Liver (tissue), 9 donors: ENCODE results near the gene SPEN. TPM values are rescaled to one million over a fixed set of nuclear protein-coding genes. Genes with fewer than 3 reads are reported as not detected.

ENCODE experiments used
- DNase-seq: peaks from one replicate; pipeline ENCODE4 v3.0.0-alpha.2; 2017; ENCODE audit warnings: low spot score
- H3K27ac ChIP-seq, 2 donors: one replicate each; pipeline ENCODE4 v1.7.0; 2013; ENCODE audit warnings: inconsistent platforms in 2 of 2, low read length in 2 of 2, control low read depth in 1 of 2, low read depth in 1 of 2, mild to moderate bottlenecking in 1 of 2
- H3K27me3 ChIP-seq, 4 donors: one replicate each; pipeline versions ENCODE4 v1.6.1 to v1.7.0; 2013; ENCODE audit warnings: low read length in 3 of 4, inconsistent platforms in 1 of 4, mild to moderate bottlenecking in 1 of 4, moderate library complexity in 1 of 4; ENCODE audit not compliant: control insufficient read depth in 4 of 4, insufficient read depth in 4 of 4
- H3K36me3 ChIP-seq, 4 donors: one replicate each; pipeline versions ENCODE4 v1.6.1 to v1.7.0; 2013; ENCODE audit warnings: low read length in 3 of 4, mild to moderate bottlenecking in 3 of 4, low read depth in 1 of 4, moderate library complexity in 1 of 4; ENCODE audit not compliant: control insufficient read depth in 4 of 4, insufficient read depth in 3 of 4
- H3K4me1 ChIP-seq, 4 donors: one replicate each; pipeline versions ENCODE4 v1.6.1 to v1.7.0; 2013; ENCODE audit warnings: low read length in 3 of 4, mild to moderate bottlenecking in 3 of 4, moderate library complexity in 1 of 4; ENCODE audit not compliant: control insufficient read depth in 4 of 4, insufficient read depth in 4 of 4
- H3K4me3 ChIP-seq, 3 donors: one replicate each; pipeline versions ENCODE4 v1.6.1 to v1.7.0; 2013; ENCODE audit warnings: low read length in 3 of 3, control low read depth in 1 of 3, low read depth in 1 of 3, mild to moderate bottlenecking in 1 of 3
- H3K9ac ChIP-seq, 2 donors: one replicate each; pipeline ENCODE4 v1.7.0; 2013; ENCODE audit warnings: low read length in 2 of 2, mild to moderate bottlenecking in 2 of 2, moderate library complexity in 2 of 2, control low read depth in 1 of 2, low read depth in 1 of 2
- H3K9me3 ChIP-seq, 4 donors: one replicate each; pipeline versions ENCODE4 v1.6.1 to v1.7.0; 2013; ENCODE audit warnings: low read length in 3 of 4; ENCODE audit not compliant: control insufficient read depth in 4 of 4
- EGR1 ChIP-seq, 2 donors: IDR thresholded peaks; 2 replicates each; pipeline ENCODE4 v1.6.1; 2016 to 2018; ENCODE audit warnings: antibody characterized with exemption in 2 of 2, low read depth in 2 of 2
- FOXA1 ChIP-seq: IDR thresholded peaks from 2 replicates; pipeline ENCODE4 v1.6.1; 2016; ENCODE audit warnings: antibody characterized with exemption
- GABPA ChIP-seq, 2 donors: IDR thresholded peaks in 1 of 2; conservative IDR thresholded peaks in 1 of 2; 2 replicates each; pipeline ENCODE4 v1.6.1; 2016; ENCODE audit warnings: antibody characterized with exemption in 2 of 2, mild to moderate bottlenecking in 1 of 2, moderate library complexity in 1 of 2
- HNF4A ChIP-seq, 2 donors: conservative IDR thresholded peaks; 2 replicates each; pipeline ENCODE4 v1.6.1; 2016; ENCODE audit warnings: antibody characterized with exemption in 2 of 2, mild to moderate bottlenecking in 2 of 2
- HNF4G ChIP-seq: IDR thresholded peaks from 2 replicates; pipeline ENCODE4 v1.6.1; 2016; ENCODE audit warnings: antibody characterized with exemption
- JUND ChIP-seq, 2 donors: IDR thresholded peaks; 2 replicates each; pipeline ENCODE4 v1.6.1; 2016; ENCODE audit warnings: antibody characterized with exemption in 2 of 2
- NR2F2 ChIP-seq: IDR thresholded peaks from 2 replicates; pipeline ENCODE4 v1.6.1; 2016; ENCODE audit warnings: antibody characterized with exemption
- RXRA ChIP-seq, 2 donors: IDR thresholded peaks; 2 replicates each; pipeline ENCODE4 v1.6.1; 2017 to 2018; ENCODE audit warnings: antibody characterized with exemption in 2 of 2, mild to moderate bottlenecking in 1 of 2
- SP1 ChIP-seq: IDR thresholded peaks from 2 replicates; pipeline ENCODE4 v1.6.1; 2018; ENCODE audit warnings: antibody characterized with exemption, mild to moderate bottlenecking
- TAF1 ChIP-seq: conservative IDR thresholded peaks from 2 replicates; pipeline ENCODE4 v1.6.1; 2016; ENCODE audit warnings: antibody characterized with exemption, mild to moderate bottlenecking
- YY1 ChIP-seq: IDR thresholded peaks from 2 replicates; pipeline ENCODE4 v1.6.1; 2016; ENCODE audit warnings: antibody characterized with exemption, mild to moderate bottlenecking
- WGBS: extraction: QIAGEN DNeasy Blood & Tissue Kit; methylation state at CpG from one replicate; pipeline ENCODE4 v1.1.7; 2013; 5-methylcytosine and 5-hydroxymethylcytosine counted together
- polyA plus RNA-seq, 2 donors: library from polyadenylated mRNA; stranded (reverse) in 1 of 2; unstranded in 1 of 2; fragments of 200-250 nt in 1 of 2; fragments of >200 nt in 1 of 2; fragmentation: Nextera tagmentation in 1 of 2; extraction: Ambion mirVana in 1 of 2; gene quantifications; one replicate each; pipeline versions ENCODE4 v1.2.1 to v1.2.3, GENCODE V29; 2013 to 2015
- total RNA-seq, 2 donors: library from RNA; depleted of rRNA; stranded (reverse); fragments of >200 nt; gene quantifications; one replicate each; pipeline ENCODE4 v1.2.3, GENCODE V29; 2014
- TF ChIP-seq, protein P1 (sequence below): IDR thresholded peaks from 2 replicates; pipeline ENCODE4 v1.6.1; 2016; ENCODE audit warnings: antibody characterized with exemption
- TF ChIP-seq, protein P2 (sequence below): fragments of 150-350 bp; IDR thresholded peaks from 2 replicates; pipeline ENCODE4 v1.5.1; 2017; ENCODE audit warnings: improper control_type of control experiment, low read depth, low read length; ENCODE audit not compliant: missing input control
- TF ChIP-seq, protein P3 (sequence below): IDR thresholded peaks from 2 replicates; pipeline ENCODE4 v1.6.1; 2016; ENCODE audit warnings: antibody characterized with exemption, mild to moderate bottlenecking
- TF ChIP-seq, protein P4 (sequence below): IDR thresholded peaks from 2 replicates; pipeline ENCODE4 v1.6.1; 2016; ENCODE audit warnings: antibody characterized with exemption
- TF ChIP-seq, protein P5 (sequence below): IDR thresholded peaks from 2 replicates; pipeline ENCODE4 v1.6.1; 2016; ENCODE audit warnings: antibody characterized with exemption
- donor health status: healthy.
- donor health status: healthy.
- donor health status: healthy.
- donor health status: healthy.
- donor health status: healthy.

Gene SPEN
- total and polyA plus RNA-seq, 4 donors: 7.4 to 29.4 (median 15.2) TPM

DNA sequence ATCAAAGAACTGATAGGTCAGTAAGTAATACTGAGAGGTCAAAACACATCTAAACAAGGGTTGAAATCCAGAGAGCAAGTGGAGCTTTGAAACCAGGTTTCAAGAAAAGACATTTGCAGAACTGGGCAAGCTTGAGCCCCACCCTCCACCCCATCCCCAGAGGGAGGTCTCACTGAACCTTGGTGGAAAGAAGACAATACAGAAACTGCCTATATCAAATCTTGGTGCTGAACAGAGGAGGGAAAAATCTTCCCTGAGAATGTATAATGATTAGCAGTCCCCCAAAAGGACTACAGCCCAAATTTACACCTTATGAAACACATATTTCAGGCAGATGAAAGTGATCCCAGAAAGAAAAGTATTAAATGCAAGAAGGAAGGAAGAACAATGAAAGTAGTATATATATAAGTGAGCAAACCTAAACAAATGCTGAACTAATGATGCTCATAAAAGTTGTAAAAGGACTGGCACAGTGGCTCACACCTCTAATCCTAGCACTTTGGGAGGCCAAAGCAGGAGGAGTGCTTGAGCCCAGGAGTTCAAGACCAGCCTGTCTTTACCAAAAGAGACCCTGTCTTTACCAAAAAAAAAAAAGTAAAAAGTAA lies 116.0 kb downstream of the SPEN start:
- Histone ChIP-seq H3K27me3 (no peaks in the 10 kb centered on the region), H3K4me3 (no peak overlapping the region), H3K27ac (no peak overlapping the region), H3K9me3 (no peaks in the 10 kb centered on the region), H3K36me3 (peaks cover 0 to 3% (median under 1%) of the 10 kb centered on the region in 4 donors), H3K4me1 (peaks cover 0 to 3% (median 0%) of the 10 kb centered on the region in 4 donors), H3K9ac (no peak overlapping the region)
- TF ChIP-seq, protein P1, sequence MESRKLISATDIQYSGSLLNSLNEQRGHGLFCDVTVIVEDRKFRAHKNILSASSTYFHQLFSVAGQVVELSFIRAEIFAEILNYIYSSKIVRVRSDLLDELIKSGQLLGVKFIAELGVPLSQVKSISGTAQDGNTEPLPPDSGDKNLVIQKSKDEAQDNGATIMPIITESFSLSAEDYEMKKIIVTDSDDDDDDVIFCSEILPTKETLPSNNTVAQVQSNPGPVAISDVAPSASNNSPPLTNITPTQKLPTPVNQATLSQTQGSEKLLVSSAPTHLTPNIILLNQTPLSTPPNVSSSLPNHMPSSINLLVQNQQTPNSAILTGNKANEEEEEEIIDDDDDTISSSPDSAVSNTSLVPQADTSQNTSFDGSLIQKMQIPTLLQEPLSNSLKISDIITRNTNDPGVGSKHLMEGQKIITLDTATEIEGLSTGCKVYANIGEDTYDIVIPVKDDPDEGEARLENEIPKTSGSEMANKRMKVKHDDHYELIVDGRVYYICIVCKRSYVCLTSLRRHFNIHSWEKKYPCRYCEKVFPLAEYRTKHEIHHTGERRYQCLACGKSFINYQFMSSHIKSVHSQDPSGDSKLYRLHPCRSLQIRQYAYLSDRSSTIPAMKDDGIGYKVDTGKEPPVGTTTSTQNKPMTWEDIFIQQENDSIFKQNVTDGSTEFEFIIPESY: no peak
- TF ChIP-seq JUND (IDR thresholded peaks at IDR 0.05) (no peak), HNF4A (conservative IDR thresholded peaks at IDR 0.05) (no peak), SP1 (no peak), YY1 (no peak), RXRA (IDR thresholded peaks at IDR 0.05) (no peak), NR2F2 (no peak), EGR1 (IDR thresholded peaks at IDR 0.05; ENCODE audit: low read depth in 2 of 2) (no peak), TAF1 (no peak)
- TF ChIP-seq, protein P2, sequence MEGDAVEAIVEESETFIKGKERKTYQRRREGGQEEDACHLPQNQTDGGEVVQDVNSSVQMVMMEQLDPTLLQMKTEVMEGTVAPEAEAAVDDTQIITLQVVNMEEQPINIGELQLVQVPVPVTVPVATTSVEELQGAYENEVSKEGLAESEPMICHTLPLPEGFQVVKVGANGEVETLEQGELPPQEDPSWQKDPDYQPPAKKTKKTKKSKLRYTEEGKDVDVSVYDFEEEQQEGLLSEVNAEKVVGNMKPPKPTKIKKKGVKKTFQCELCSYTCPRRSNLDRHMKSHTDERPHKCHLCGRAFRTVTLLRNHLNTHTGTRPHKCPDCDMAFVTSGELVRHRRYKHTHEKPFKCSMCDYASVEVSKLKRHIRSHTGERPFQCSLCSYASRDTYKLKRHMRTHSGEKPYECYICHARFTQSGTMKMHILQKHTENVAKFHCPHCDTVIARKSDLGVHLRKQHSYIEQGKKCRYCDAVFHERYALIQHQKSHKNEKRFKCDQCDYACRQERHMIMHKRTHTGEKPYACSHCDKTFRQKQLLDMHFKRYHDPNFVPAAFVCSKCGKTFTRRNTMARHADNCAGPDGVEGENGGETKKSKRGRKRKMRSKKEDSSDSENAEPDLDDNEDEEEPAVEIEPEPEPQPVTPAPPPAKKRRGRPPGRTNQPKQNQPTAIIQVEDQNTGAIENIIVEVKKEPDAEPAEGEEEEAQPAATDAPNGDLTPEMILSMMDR: no peak
- TF ChIP-seq, protein P3, sequence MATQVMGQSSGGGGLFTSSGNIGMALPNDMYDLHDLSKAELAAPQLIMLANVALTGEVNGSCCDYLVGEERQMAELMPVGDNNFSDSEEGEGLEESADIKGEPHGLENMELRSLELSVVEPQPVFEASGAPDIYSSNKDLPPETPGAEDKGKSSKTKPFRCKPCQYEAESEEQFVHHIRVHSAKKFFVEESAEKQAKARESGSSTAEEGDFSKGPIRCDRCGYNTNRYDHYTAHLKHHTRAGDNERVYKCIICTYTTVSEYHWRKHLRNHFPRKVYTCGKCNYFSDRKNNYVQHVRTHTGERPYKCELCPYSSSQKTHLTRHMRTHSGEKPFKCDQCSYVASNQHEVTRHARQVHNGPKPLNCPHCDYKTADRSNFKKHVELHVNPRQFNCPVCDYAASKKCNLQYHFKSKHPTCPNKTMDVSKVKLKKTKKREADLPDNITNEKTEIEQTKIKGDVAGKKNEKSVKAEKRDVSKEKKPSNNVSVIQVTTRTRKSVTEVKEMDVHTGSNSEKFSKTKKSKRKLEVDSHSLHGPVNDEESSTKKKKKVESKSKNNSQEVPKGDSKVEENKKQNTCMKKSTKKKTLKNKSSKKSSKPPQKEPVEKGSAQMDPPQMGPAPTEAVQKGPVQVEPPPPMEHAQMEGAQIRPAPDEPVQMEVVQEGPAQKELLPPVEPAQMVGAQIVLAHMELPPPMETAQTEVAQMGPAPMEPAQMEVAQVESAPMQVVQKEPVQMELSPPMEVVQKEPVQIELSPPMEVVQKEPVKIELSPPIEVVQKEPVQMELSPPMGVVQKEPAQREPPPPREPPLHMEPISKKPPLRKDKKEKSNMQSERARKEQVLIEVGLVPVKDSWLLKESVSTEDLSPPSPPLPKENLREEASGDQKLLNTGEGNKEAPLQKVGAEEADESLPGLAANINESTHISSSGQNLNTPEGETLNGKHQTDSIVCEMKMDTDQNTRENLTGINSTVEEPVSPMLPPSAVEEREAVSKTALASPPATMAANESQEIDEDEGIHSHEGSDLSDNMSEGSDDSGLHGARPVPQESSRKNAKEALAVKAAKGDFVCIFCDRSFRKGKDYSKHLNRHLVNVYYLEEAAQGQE: no peak
- TF ChIP-seq, protein P4, sequence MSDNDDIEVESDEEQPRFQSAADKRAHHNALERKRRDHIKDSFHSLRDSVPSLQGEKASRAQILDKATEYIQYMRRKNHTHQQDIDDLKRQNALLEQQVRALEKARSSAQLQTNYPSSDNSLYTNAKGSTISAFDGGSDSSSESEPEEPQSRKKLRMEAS: no peak
- TF ChIP-seq, protein P5, sequence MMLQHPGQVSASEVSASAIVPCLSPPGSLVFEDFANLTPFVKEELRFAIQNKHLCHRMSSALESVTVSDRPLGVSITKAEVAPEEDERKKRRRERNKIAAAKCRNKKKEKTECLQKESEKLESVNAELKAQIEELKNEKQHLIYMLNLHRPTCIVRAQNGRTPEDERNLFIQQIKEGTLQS: no peak
- no peak for DNase-seq

DNA sequence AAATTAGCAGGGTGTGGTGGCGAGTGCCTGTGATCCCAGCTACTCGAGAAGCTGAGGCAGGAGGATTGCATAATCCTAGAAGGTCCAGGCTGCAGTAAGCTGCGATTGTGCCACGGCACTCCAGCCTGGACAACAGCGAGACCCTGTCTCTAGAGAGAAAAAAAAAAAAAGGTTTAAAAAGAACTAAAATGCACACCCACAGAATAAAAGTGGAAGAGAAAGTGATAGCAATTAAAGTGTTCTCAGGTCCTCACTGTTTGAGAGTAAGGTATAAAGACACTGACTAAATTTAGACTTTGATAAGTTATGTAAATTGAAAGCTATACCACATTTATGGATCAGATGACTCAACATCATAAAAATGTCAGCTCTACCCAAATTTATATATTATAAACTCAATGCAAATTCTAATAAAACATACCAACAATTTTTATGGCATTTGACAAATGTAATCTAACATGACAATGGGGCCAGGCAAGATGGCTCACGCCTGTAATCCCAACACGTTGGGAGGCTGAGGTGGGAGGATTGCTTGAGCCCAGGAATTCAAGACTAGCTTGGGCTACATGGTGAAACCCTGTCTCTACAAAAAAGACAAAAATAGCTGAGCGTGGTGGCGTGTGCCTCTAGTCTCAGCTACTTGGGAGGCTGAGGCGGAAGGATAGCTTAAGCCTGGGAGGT lies 116.6 kb downstream of the SPEN start:
- no peaks in the 10 kb centered on the region for H3K9me3 ChIP-seq
- peaks cover 0 to 3% (median 0%) of the 10 kb centered on the region in 4 donors for H3K4me1 ChIP-seq
- no peak overlapping the region for H3K27ac ChIP-seq
- H3K36me3 ChIP-seq: peaks cover 0 to 8% (median 3%) of the 10 kb centered on the region in 4 donors
- H3K27me3 ChIP-seq: no peaks in the 10 kb centered on the region
- no peak for DNase-seq
- 83% methylated on average over 10 of the region's 10 CpGs for WGBS
- no peak overlapping the region for H3K9ac ChIP-seq
- no peak overlapping the region for H3K4me3 ChIP-seq
- TF ChIP-seq, protein P3: no peak
- TF ChIP-seq NR2F2 (no peak), GABPA (IDR thresholded peaks at IDR 0.05 in 1 of 2, conservative IDR thresholded peaks at IDR 0.05 in 1 of 2) (no peak), FOXA1 (no peak), HNF4G (no peak), EGR1 (IDR thresholded peaks at IDR 0.05; ENCODE audit: low read depth in 2 of 2) (no peak), HNF4A (conservative IDR thresholded peaks at IDR 0.05) (no peak), RXRA (IDR thresholded peaks at IDR 0.05) (no peak)
- TF ChIP-seq, protein P2: no peak
